HG02938 (cell line): ENCODE measurements around the gene BTBD19.
"Not testable (repeated sequence)": the region's sequence is repeated elsewhere in the genome, so short reads cannot be mapped to it uniquely, and the experiment has no call there.

Experiments used
- ATAC-seq: cut with Tn5 transposase; IDR thresholded peaks from one replicate; pipeline ENCODE4 v1.9.1; 2021; ENCODE audit warnings: mild to moderate bottlenecking, moderate library complexity; ENCODE audit not compliant: unreplicated experiment

BTBD19 gene

DNA sequence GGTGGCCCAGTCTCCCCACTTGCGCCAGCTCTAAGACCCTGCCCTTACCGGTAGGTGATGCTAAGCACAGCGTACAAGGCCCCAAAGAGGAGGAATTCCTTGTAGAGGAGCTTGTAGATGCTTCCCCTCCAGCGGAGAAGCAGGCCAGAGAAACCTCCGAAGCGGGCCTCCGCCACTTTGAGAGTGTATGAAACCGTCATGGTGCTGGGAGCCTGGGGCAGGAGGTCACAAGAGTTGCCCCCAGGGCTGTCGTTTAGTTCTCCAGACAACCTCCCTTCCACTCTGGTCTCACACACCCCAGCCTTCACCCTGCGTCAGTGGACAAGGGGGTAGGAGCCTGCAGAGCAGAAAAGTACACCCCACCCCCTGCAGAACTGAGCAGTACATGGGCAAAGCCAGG is 20.8 kb upstream of the BTBD19 start:
- no peak for ATAC-seq

GRCh38 chr1:44788120-44788860 is 20.0 kb upstream of the BTBD19 start, which contains the start of gene BEST4:
Gene BEST4, minus strand, starts transcription at chr1:44788170. Its CDS starts 465 bp downstream, at chr1:44787705.
- ATAC-seq: no peak

DNA sequence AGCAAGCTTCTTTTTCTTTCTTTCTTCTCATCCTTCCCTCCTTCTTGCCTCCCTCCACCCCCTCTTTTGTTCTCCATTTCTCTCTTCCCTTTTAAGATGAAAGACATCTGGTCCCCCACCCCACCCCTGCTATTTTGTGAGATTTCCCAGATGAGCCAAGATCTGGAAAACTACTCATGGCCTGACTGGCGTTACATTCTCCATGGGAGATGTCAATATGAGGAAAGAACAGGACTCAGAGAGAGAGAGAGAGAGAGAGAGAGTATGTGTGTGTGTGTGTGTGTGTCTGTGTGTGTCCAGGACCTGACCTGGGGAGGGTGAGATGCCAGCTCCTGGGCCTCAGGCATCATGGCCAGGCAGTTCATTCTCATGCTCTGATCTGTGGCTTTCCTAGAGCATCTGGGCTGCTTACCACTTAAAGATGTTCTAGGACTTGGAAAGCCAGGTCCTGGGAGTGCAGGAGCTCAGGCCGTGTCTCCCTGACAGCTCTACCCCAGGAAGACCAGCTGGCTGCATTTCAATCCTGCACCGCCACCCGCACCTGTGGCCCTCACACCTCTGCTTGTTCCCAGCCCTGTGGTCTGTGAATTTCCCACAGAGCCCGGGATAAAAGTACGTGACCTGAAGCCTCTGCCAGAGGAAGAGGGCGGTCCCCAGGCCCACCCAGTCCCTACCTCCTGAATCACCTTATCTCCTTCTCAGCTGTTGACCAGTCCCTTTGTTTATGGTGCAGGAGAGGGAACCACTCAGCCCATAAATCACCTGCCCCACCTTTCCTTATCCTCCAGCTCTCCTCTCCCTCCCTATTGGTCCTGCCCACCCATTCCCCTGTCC is 17.1 kb upstream of the BTBD19 start:
- ATAC-seq: no peak

DNA sequence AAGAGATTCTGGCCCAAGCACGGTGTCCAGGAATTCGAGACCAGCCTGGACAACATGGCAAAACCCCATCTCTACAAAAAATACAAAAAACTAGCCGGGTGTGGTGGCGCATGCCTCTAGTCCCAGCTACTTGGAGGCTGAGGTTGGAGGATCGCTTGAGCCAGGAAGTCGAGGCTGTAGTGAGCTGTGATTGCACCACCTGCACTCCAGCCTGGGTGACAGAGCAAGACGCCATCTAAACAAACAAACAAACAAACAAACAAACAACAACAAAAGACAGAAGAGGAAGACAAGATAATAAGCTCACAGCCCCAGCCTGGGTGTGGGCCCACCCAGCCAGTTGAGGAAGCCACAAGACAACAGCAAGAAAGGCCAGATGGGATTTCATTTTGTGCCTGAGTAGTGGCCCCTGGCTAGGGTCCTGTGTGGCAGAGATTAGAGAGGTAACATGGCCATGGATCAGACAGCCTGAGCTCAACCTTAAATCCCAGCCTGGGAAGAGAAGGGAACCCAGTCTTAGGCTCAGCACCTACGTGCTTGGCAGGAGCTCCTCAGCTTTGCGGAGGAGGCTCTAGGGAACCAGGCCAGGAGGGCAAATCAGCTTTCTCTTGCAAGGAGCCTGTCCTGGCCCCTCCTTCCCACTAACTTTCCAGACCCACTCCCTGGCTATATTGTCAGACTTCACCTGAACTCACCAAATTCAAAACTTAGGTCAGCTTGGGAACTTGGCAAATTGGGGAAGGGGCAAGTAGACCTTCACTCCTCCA is 15.4 kb upstream of the BTBD19 start:
- no peak for ATAC-seq

DNA sequence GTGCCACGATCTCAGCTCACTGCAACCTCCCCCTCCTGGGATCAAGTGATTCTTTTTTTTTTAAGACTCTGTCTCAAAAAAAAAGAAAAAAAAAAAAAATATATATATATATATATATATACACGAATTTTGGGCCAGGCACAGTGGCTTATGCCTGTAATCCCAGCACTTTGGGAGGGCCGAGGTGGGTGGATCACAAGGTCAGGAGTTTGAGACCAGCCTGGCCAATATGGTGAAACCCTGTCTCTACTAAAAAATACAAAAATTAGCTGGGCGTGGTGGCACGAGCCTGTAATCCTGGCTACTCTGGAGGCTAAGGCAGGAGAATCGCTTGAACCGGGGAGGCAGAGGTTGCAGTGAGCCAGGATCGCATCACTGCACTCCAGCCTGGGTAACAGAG is 10.4 kb upstream of the BTBD19 start:
- not testable (repeated sequence) for ATAC-seq

GRCh38 chr1:44798481-44799365 is 9.6 kb upstream of the BTBD19 start:
- ATAC-seq: no peak

DNA sequence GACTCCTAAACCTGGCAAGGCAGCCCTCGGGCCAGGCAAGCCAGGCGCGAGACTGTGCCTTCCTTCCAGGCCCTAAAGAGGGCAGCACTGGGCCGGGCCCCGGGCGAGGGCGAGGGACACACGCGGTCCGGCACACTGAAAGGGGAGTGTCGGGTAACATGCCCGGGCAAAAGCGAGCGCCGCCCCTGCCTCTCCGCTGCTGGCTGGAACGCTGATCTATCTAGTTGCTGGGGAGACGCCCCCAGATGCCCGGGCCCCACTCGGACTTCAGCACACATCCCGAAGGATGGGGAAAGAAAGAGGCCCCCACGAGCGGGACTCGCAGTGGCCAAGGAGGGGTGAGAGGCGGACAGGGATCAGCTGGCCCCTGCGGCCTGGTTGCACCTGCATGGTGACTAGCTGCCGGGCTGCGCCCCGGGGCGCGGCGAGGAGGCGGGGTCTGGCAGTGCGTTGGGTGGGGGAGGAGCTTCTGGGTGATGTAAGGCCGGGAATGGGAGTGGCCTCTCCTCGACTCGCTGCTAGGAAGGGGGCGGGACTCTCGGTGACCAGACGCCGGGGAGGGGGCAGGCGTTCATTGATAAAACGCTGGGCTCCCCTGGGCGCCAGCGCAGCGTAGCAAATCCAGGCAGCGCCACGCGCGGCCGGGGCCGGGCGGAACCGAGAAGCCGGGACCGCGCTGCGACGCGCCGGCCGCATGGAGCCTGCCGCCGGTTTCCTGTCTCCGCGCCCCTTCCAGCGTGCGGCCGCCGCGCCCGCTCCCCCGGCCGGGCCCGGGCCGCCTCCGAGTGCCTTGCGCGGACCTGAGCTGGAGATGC is 8.3 kb upstream of the BTBD19 start, which contains the start of gene PLK3:
PLK3 (plus strand) TSS at position 608 of the 815 bp plus-strand sequence; CDS start at position 695, 87 bp downstream.
- ATAC-seq: peak; percentile 78

DNA sequence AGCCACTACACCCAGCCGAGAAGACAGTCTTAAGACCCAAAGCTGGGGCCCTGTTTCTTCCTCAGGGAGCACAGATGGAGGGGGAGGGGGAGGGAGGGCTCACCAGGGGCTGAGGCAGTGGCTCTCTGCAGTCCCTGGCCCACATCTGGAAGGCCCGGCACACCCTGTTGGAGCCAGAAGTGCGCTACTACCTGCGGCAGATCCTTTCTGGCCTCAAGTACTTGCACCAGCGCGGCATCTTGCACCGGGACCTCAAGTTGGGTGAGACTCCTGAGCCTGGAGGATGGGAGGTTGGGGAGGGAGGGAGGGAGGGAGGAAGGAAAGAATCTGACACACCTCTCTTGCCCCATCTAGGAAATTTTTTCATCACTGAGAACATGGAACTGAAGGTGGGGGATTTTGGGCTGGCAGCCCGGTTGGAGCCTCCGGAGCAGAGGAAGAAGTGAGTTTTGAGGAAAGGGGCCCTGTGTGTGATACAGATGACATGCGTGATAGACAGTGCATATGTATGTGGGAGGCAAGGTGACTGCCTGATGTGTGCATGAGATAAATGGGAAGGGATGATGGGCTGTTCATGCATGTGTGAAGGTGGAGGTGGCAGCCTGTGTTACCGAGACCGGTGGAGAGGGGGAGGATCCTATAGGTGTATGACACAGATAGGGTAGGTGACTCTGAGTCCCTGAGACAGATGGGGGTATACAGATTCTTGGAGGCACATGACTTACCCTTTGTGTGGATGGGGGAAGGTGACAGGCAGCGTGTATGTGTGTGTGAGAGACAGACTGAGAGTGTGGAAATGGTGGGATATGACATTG is 6.6 kb upstream of the BTBD19 start:
- ATAC-seq: no peak

DNA sequence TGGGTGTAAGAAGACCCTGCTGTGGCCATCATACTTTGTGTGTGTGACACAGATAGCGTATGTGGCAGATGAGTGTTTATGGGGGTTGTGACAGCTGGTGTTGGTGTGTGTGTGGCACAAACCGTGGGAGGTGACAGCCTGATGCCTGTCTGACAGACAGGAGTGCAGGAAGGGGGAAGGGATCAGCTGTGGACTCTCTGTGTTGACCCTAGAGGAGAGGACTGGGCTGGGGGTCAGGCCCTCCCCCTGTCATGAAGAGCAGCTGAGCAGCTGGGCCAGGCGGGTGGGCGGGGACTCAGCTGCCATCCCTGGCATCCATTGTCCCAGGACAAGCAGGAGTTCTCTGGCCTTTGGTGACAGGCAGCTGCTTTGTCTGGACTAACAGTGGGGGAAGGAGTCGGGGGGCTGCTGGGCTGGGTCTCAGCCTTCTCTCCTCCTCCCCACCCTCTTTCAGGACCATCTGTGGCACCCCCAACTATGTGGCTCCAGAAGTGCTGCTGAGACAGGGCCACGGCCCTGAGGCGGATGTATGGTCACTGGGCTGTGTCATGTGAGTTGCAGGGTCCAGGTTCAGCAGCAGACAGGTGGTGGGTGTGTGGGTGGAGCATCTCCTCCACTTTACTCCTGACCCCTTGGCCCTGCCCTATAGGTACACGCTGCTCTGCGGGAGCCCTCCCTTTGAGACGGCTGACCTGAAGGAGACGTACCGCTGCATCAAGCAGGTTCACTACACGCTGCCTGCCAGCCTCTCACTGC is 5.8 kb upstream of the BTBD19 start:
- ATAC-seq: no peak

- ATAC-seq: no peak
Measured at GRCh38 chr1:44803062-44803311, 5.3 kb upstream of the BTBD19 start.

DNA sequence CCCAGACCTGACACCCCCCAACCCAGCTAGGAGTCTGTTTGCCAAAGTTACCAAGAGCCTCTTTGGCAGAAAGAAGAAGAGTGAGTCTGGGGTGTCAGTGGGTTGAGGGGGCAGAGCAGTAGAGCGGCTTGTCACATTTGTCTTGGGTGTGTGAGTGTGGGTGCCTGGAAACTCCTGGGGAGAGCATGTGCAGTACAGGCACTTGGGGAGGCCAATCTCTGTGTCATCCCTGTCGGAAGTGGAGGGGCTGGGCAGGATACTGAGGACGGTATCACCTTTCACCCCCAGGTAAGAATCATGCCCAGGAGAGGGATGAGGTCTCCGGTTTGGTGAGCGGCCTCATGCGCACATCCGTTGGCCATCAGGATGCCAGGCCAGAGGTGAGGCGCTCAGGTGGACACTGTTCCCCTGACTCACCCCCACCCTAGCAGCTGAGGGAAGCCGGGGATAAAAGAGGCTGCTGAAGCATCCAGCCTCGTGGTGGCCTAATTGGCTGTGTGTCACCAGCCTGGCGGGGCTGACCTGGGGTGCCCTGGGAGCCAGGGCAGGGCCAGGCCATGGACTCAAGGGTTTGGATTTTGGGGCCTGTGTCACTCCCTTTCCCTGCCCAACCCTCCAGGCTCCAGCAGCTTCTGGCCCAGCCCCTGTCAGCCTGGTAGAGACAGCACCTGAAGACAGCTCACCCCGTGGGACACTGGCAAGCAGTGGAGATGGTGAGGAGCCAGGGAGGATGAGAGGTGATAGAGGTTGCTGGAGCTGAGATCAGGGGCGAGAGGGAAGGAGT is 4.8 kb upstream of the BTBD19 start:
- ATAC-seq: no peak

- ATAC-seq: no peak
Measured at GRCh38 chr1:44805311-44806024, 2.9 kb upstream of the BTBD19 start.

DNA sequence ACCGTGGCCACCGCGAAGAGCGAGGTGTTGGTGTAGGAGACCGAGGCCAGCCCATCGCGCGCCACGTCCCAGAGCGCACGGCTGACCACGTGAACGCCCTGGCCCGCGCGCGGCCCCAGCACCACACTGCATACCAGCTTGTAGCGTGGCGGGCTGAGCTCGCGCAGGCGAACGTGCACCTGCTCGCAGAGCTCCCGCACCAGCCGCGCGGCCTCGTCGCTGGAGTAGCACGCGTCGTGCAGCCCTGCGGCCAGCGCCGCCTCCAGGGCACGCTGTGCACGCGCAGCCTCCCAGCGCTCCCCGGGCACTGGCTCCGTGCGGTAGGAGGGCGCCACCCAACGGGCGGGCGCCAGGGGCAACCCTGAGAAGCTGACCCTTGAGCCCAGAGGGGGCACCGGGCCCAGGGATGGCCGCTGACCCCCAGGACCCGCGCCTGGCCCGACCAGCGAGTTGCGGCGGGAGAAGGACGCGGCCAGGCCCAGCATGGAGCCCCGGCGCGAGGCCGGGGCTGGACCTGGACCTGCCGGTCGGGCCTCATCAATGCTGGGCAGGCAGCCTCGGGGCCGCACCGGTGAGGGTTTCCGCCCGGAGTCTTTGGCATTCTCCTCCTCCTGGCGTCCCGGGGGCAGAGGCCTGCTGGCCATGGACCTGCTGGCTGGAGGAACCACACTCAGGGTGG is 2.2 kb upstream of the BTBD19 start:
- ATAC-seq: no peak

DNA sequence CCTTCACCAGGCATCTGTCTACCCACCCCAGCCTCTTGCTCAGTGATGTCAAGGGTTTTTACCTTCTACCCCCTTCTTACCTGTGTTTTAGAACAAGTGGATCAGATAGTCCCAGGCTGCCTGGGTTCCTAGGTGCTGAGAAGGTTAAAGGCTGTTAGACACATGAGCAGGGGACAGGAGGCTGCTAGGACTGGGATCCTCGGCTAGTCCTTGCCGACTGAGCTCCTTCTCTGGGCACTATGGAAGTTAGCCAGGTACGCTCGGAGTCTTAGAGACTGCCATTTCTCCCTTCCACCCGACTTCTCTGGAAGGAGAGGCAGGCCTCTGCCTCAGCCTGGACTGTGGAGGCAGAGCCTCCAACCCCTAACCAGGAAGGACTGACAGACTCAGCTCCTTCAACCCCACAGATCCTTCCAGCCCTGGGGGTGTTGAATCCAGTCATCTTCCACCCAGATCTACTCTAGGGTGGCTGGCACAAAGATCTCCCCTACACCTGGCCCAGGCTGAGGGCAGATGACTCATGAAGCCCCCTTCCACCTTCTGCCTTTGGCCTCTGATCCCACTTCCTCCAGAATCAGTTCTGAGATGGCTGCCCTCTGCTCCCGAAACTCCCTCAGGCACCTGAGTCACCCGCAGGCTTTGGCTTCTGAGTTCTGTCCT is 1.5 kb upstream of the BTBD19 start, which contains the start of gene DYNLT4:
DYNLT4 (minus strand) TSS at position 648 of the 660 bp plus-strand sequence. CDS start 683 bp downstream, outside the sequence.
- no peak for ATAC-seq

GRCh38 chr1:44807364-44808062 is 810 bp upstream of the BTBD19 start:
- ATAC-seq: peak; percentile 26
